Panc1 (cell line): ENCODE measurements around the gene ADA.

ENCODE experiments used
- POLR2AphosphoS5 ChIP-seq: IDR thresholded peaks from 2 replicates; pipeline ENCODE4 v1.6.1; 2012; ENCODE audit warnings: mild to moderate bottlenecking, low read depth, low read length, moderate library complexity
- TF ChIP-seq, protein P1 (sequence below): fragments of 450-650 bp; IDR thresholded peaks from 2 replicates; pipeline ENCODE4 v1.5.1; 2017; ENCODE audit warnings: mild to moderate bottlenecking

DNA sequence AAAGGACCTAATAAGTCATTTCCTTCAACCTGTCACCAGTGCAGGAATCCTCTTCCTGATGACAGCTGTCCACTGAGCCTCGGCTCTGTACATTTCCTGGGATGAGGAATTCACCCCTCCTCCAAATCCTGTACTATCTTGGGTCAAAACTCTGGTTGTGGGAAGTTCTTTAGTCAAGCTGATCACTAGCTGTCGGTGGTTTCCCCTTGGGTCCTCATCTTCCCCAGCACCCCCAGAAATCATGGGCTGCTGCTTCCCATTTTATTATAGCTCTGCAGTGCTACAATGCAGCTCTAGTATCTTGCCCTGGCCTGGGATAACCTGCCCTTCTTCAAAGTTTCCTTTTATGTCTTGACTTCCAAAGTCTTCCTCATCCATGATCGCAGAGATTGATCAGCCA, 14.6 kb upstream of the ADA start:
- TF ChIP-seq, protein P1, sequence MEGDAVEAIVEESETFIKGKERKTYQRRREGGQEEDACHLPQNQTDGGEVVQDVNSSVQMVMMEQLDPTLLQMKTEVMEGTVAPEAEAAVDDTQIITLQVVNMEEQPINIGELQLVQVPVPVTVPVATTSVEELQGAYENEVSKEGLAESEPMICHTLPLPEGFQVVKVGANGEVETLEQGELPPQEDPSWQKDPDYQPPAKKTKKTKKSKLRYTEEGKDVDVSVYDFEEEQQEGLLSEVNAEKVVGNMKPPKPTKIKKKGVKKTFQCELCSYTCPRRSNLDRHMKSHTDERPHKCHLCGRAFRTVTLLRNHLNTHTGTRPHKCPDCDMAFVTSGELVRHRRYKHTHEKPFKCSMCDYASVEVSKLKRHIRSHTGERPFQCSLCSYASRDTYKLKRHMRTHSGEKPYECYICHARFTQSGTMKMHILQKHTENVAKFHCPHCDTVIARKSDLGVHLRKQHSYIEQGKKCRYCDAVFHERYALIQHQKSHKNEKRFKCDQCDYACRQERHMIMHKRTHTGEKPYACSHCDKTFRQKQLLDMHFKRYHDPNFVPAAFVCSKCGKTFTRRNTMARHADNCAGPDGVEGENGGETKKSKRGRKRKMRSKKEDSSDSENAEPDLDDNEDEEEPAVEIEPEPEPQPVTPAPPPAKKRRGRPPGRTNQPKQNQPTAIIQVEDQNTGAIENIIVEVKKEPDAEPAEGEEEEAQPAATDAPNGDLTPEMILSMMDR, result no peak
- no peak for TF ChIP-seq POLR2AphosphoS5
